A673 (cell line): ENCODE results near the gene ITIH5. TPM values are rescaled to one million over a fixed set of nuclear protein-coding genes. Genes with fewer than 3 reads are reported as not detected.

Experiments used
- BruUV-seq: library from RNA; stranded (reverse); fragments of 400-500 nt; replicated peaks from 2 replicates; lab custom pipeline; 2021; lab: Mats Ljungman, UMichigan
- CTCF ChIA-PET: fragments of 300-600 bp; sonication (Branson Sonifier 250); formaldehyde crosslinking; loops from one replicate; lab custom pipeline; 2022; ENCODE audit warnings: antibody characterized with exemption; lab: Charles Lee
- POLR2A ChIA-PET: fragments of 300-600 bp; sonication (Branson Sonifier 250); formaldehyde crosslinking; loops from one replicate; lab custom pipeline; 2022; ENCODE audit warnings: antibody characterized with exemption; ENCODE audit not compliant: low non-redundant PET; lab: Charles Lee
- DNase-seq: peaks from one replicate; pipeline ENCODE4 v3.0.0-alpha.2; 2015; ENCODE audit warnings: low spot score
- H3K27ac ChIP-seq: fragments of 200-600 bp; sonication (generic); 2 replicates; pipeline ENCODE4 v1.5.1; 2016; ENCODE audit warnings: mixed run types, low read depth, mild to moderate bottlenecking, mixed read lengths, antibody characterized with exemption, low read length; ENCODE audit not compliant: poor library complexity, severe bottlenecking
- H3K27me3 ChIP-seq: fragments of 200-600 bp; sonication (generic); replicated peaks from 2 replicates; pipeline ENCODE4 v1.6.1; 2017; ENCODE audit warnings: mixed run types, low read depth, mild to moderate bottlenecking, mixed read lengths, antibody characterized with exemption, low read length; ENCODE audit not compliant: insufficient read depth, poor library complexity
- H3K36me3 ChIP-seq: fragments of 200-600 bp; sonication (generic); 2 replicates; pipeline ENCODE4 v1.6.1; 2016; ENCODE audit warnings: mixed run types, mild to moderate bottlenecking, mixed read lengths, antibody characterized with exemption, low read length; ENCODE audit not compliant: insufficient read depth, poor library complexity, severe bottlenecking
- H3K4me1 ChIP-seq: fragments of 200-600 bp; sonication (generic); 2 replicates; pipeline ENCODE4 v1.6.1; 2017; ENCODE audit warnings: mixed run types, mild to moderate bottlenecking, mixed read lengths, antibody characterized with exemption, low read length; ENCODE audit not compliant: insufficient read depth, poor library complexity, severe bottlenecking
- H3K4me3 ChIP-seq: fragments of 200-600 bp; sonication (generic); 2 replicates; pipeline ENCODE4 v1.5.1; 2016; ENCODE audit warnings: low read depth, mixed run types, mild to moderate bottlenecking, mixed read lengths, low read length; ENCODE audit not compliant: poor library complexity, severe bottlenecking
- H3K9me3 ChIP-seq: fragments of 200-600 bp; sonication (generic); 2 replicates; pipeline ENCODE4 v1.6.1; 2016; ENCODE audit warnings: mixed run types, low read depth, mild to moderate bottlenecking, mixed read lengths, antibody characterized with exemption, low read length; ENCODE audit not compliant: poor library complexity, severe bottlenecking
- EZH2 ChIP-seq: fragments of 200-600 bp; sonication (generic); IDR thresholded peaks from 2 replicates; pipeline ENCODE4 v1.6.1; 2017; ENCODE audit warnings: borderline replicate concordance, low read depth, mild to moderate bottlenecking, mixed read lengths, antibody characterized with exemption, low read length; ENCODE audit not compliant: poor library complexity, severe bottlenecking
- intact Hi-C: fragments of 100-400 bp; cut with micrococcal nuclease; formaldehyde crosslinking; loops from one replicate; pipeline ENCODE4 v1.10.0; 2022; ENCODE audit not compliant: unreplicated experiment
- total RNA-seq: library from RNA; stranded (reverse); gene quantifications from 2 replicates; pipeline ENCODE4 v1.2.3, GENCODE V29; 2021
- TF ChIP-seq, protein P1 (sequence below): fragments of 300-800, 200-600 bp; sonication (generic); conservative IDR thresholded peaks from 2 replicates; pipeline ENCODE4 v1.5.1; 2017; ENCODE audit warnings: low read depth, mild to moderate bottlenecking, antibody characterized with exemption, low read length, moderate library complexity, mixed read lengths

ITIH5 gene
- total RNA-seq, 1 experiment from 2014 or later, result not detected

- POLR2A ChIA-PET, result no interaction called here
- Histone ChIP-seq H3K9me3 (no peaks in the 10 kb centered on the region), H3K27me3 (no peaks in the 10 kb centered on the region), H3K27ac (no peak overlapping the region), H3K4me3 (no peak overlapping the region), H3K36me3 (no peaks in the 10 kb centered on the region), H3K4me1 (peaks cover 17% of the 10 kb centered on the region)
- intact Hi-C loops, result no loop called here
- BruUV-seq, result no TSS peak
- CTCF ChIA-PET, result interaction anchor here (0.6 to 1.6 kb wide), 3 partner anchors 9 to 152 kb away, joined by 3 to 16 read pairs (median 13); no protein-coding TSS in a partner anchor
- TF ChIP-seq, protein P1, sequence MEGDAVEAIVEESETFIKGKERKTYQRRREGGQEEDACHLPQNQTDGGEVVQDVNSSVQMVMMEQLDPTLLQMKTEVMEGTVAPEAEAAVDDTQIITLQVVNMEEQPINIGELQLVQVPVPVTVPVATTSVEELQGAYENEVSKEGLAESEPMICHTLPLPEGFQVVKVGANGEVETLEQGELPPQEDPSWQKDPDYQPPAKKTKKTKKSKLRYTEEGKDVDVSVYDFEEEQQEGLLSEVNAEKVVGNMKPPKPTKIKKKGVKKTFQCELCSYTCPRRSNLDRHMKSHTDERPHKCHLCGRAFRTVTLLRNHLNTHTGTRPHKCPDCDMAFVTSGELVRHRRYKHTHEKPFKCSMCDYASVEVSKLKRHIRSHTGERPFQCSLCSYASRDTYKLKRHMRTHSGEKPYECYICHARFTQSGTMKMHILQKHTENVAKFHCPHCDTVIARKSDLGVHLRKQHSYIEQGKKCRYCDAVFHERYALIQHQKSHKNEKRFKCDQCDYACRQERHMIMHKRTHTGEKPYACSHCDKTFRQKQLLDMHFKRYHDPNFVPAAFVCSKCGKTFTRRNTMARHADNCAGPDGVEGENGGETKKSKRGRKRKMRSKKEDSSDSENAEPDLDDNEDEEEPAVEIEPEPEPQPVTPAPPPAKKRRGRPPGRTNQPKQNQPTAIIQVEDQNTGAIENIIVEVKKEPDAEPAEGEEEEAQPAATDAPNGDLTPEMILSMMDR, result no peak
- TF ChIP-seq EZH2, result no peak
- no peak for DNase-seq
Measured at GRCh38 chr10:7534480-7534852, 132.3 kb downstream of the ITIH5 start.

DNA sequence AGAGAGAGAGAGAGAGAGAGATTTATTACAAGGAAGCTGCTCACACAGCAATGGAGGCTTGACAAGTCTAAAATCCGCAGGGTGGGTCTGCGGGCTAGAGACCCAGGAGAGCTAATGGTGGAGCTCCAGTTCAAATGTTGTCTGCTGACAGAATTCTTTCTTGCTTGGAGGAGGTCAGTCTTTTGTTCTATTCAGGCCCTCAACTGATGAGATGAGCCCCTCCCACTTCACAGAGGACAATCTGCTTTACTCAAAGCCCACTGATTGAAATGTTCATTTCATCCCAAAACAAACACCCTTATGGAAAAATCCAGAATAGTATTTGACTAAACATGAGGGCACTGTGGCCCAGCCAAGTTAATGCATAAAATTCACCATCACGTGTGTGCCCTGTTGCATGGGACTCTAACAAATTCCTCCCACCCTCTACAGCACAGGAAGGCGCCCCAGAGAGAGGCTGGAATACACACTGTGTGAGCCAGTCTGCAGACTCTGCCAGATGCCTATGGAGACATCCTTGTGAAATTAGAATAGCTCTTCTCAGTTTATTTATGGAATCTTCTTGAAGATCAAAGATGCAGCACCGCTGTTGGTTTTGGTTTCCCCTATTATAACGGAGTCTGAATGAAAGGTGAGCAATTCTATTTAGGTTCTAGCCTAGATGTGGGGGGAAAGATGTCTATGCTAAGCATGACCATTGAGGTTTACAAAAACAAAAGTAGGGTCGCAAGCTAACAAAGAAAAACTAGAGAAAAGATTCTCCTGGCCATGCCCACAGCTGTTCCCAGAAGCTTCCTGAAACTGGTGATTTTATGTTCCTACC is 132.9 kb downstream of the ITIH5 start:
- Histone ChIP-seq H3K27ac (no peak overlapping the region), H3K27me3 (no peaks in the 10 kb centered on the region), H3K36me3 (no peaks in the 10 kb centered on the region), H3K4me3 (no peak overlapping the region), H3K4me1 (peaks cover 17% of the 10 kb centered on the region), H3K9me3 (no peaks in the 10 kb centered on the region)
- TF ChIP-seq, protein P1, result no peak
- no peak for TF ChIP-seq EZH2
- POLR2A ChIA-PET, result no interaction called here
- peak; percentile 92 for DNase-seq
- CTCF ChIA-PET, result interaction anchor here (0.6 to 1.6 kb wide), 4 partner anchors 8 to 152 kb away, joined by 3 to 16 read pairs (median 8); no protein-coding TSS in a partner anchor
- intact Hi-C loops, result no loop called here
- BruUV-seq, result no TSS peak

GRCh38 chr10:7532723-7533498 is 133.9 kb downstream of the ITIH5 start:
- H3K4me3 ChIP-seq, result no peak overlapping the region
- ChIA-PET CTCF (no interaction called here), POLR2A (no interaction called here)
- no TSS peak for BruUV-seq
- H3K36me3 ChIP-seq, result no peaks in the 10 kb centered on the region
- H3K27ac ChIP-seq, result no peak overlapping the region
- no peak for TF ChIP-seq EZH2
- intact Hi-C loops, result no loop called here
- no peaks in the 10 kb centered on the region for H3K27me3 ChIP-seq
- H3K9me3 ChIP-seq, result no peaks in the 10 kb centered on the region
- H3K4me1 ChIP-seq, result peaks cover 17% of the 10 kb centered on the region
- DNase-seq, result no peak
